B cell (primary cell): ENCODE data around the gene HMGXB3. TPM values are rescaled to one million over a fixed set of nuclear protein-coding genes. Genes with fewer than 3 reads are reported as not detected.

ENCODE experiments used
- ATAC-seq: fragments of 200-7000 bp; cut with Tn5 transposase; one replicate; pipeline ENCODE4 v1.10.0; 2021; ENCODE audit warnings: low read depth, mild to moderate bottlenecking, moderate number of reproducible peaks, moderate library complexity
- CTCF ChIA-PET: fragments of 350-600 bp; sonication (Branson Sonifier 250); formaldehyde crosslinking; loops from one replicate; lab custom pipeline; 2021; ENCODE audit warnings: antibody characterized with exemption, inconsistent platforms; lab: Charles Lee
- POLR2A ChIA-PET: fragments of 350-600 bp; sonication (Branson Sonifier 250); formaldehyde crosslinking; loops from one replicate; lab custom pipeline; 2021; ENCODE audit warnings: antibody characterized with exemption; lab: Charles Lee
- DNase-seq: peaks from one replicate; pipeline ENCODE4 v3.0.0; 2013
- H2AFZ ChIP-seq: 2 replicates; pipeline ENCODE4 v1.6.1; 2012; ENCODE audit warnings: mild to moderate bottlenecking, low read depth, low read length; ENCODE audit not compliant: insufficient read depth, poor library complexity, severe bottlenecking
- H3K27ac ChIP-seq, 2 donors: 1 replicate in 1 of 2; 2 replicates in 1 of 2; pipeline ENCODE4 v1.5.1; 2012 to 2013; ENCODE audit warnings: low read length in 2 of 2, mild to moderate bottlenecking in 2 of 2, moderate library complexity in 1 of 2
- H3K27me3 ChIP-seq, 4 experiments: fragments of 200-600 bp in 1 of 4; sonication (generic) in 1 of 4; replicated peaks in 1 of 4; 1 replicate in 2 of 4; 2 replicates in 2 of 4; pipeline versions ENCODE4 v1.6.1 to v1.7.0; 2013 to 2016; ENCODE audit warnings: low read length in 3 of 4, mild to moderate bottlenecking in 2 of 4, mixed read lengths in 1 of 4, moderate library complexity in 1 of 4; ENCODE audit not compliant: insufficient read depth in 4 of 4, control insufficient read depth in 3 of 4; ENCODE audit errors: control extremely low read depth in 1 of 4
- H3K36me3 ChIP-seq, 2 experiments: replicated peaks in 1 of 2; 1 replicate in 1 of 2; 2 replicates in 1 of 2; pipeline versions ENCODE4 v1.6.1 to v1.7.1; 2013; ENCODE audit warnings: low read length in 1 of 2; ENCODE audit not compliant: insufficient read depth in 2 of 2, control insufficient read depth in 1 of 2; ENCODE audit errors: control extremely low read depth in 1 of 2, extremely low read depth in 1 of 2
- H3K4me1 ChIP-seq, 2 donors: fragments of 200-600 bp in 1 of 2; sonication (generic) in 1 of 2; 1 replicate in 1 of 2; 2 replicates in 1 of 2; pipeline versions ENCODE4 v1.5.1 to v1.6.1; 2013 to 2017; ENCODE audit warnings: low read length in 2 of 2; ENCODE audit not compliant: control insufficient read depth in 2 of 2, insufficient read depth in 2 of 2
- H3K4me2 ChIP-seq: replicated peaks from 2 replicates; pipeline ENCODE3; 2012; ENCODE audit warnings: mild to moderate bottlenecking, low read depth, low read length; ENCODE audit not compliant: poor library complexity, severe bottlenecking
- H3K4me3 ChIP-seq, 5 experiments: fragments of 200-600 bp in 1 of 5; sonication (generic) in 1 of 5; 1 replicate in 3 of 5; 2 replicates in 2 of 5; pipeline versions ENCODE4 v1.5.1 to v1.7.0; 2011 to 2016; ENCODE audit warnings: low read length in 4 of 5, mild to moderate bottlenecking in 4 of 5, low read depth in 2 of 5, control low read depth in 1 of 5, moderate library complexity in 1 of 5; ENCODE audit not compliant: insufficient read depth in 1 of 5; ENCODE audit errors: control extremely low read depth in 1 of 5, extremely low read depth in 1 of 5
- H3K79me2 ChIP-seq: fragments of 200-600 bp; sonication (generic); one replicate; pipeline ENCODE4 v1.6.0; 2016; ENCODE audit warnings: low read length; ENCODE audit not compliant: control insufficient read depth, insufficient read depth
- H3K9ac ChIP-seq: fragments of 200-600 bp; sonication (generic); 2 replicates; pipeline ENCODE4 v1.6.1; 2017; ENCODE audit warnings: mild to moderate bottlenecking, low read length, moderate library complexity
- H3K9me3 ChIP-seq, 3 donors: one replicate each; pipeline versions ENCODE4 v1.6.1 to v1.7.1; 2013; ENCODE audit warnings: low read length in 2 of 3; ENCODE audit not compliant: control insufficient read depth in 2 of 3, insufficient read depth in 1 of 3; ENCODE audit errors: control extremely low read depth in 1 of 3
- H4K20me1 ChIP-seq: 2 replicates; pipeline ENCODE4 v1.6.0; 2012; ENCODE audit warnings: mild to moderate bottlenecking, low read length; ENCODE audit not compliant: insufficient read depth, control insufficient read depth, poor library complexity, severe bottlenecking
- H3K27ac Mint-ChIP-seq: one replicate; pipeline ENCODE4 v1.8.0; 2021; ENCODE audit warnings: mixed read lengths
- H3K27me3 Mint-ChIP-seq: one replicate; pipeline ENCODE4 v1.8.0; 2021; ENCODE audit warnings: mixed read lengths
- H3K4me1 Mint-ChIP-seq: one replicate; pipeline ENCODE4 v1.8.0; 2021; ENCODE audit warnings: mixed read lengths
- H3K4me3 Mint-ChIP-seq: one replicate; pipeline ENCODE4 v1.8.0; 2021; ENCODE audit warnings: mixed read lengths
- H3K9me3 Mint-ChIP-seq: one replicate; pipeline ENCODE4 v1.8.0; 2022; ENCODE audit warnings: mixed read lengths; ENCODE audit not compliant: insufficient read depth
- CTCF ChIP-seq: fragments of 200-600 bp; IDR thresholded peaks from one replicate; pipeline ENCODE4 v1.8.0; 2022; ENCODE audit warnings: antibody characterized with exemption, mild to moderate bottlenecking
- EZH2 ChIP-seq: IDR thresholded peaks from 2 replicates; pipeline ENCODE4 v1.6.1; 2012; ENCODE audit warnings: borderline replicate concordance, low read depth, mild to moderate bottlenecking, moderate library complexity, low read length; ENCODE audit not compliant: insufficient read depth, poor library complexity, severe bottlenecking
- WGBS: methylation state at CpG from one replicate; pipeline ENCODE4 v1.1.5; 2013; ENCODE audit warnings: missing lambda C conversion rate; ENCODE audit not compliant: insufficient coverage; 5-methylcytosine and 5-hydroxymethylcytosine counted together
- intact Hi-C: fragments of 100-400 bp; cut with micrococcal nuclease; formaldehyde crosslinking; loops from one replicate; pipeline ENCODE4 v1.10.0; 2022
- polyA plus RNA-seq: library from polyadenylated mRNA; depleted of rRNA; stranded (reverse); fragments of >200 nt; gene quantifications from 2 replicates; pipeline ENCODE4 v1.2.3, GENCODE V29; 2012
- total RNA-seq, 2 donors: library from RNA; stranded (reverse); fragments of 120-200 nt in 1 of 2; gene quantifications; 1 replicate in 1 of 2; 2 replicates in 1 of 2; pipeline versions ENCODE4 v1.2.3 to v1.2.4, GENCODE V29; 2013 to 2022

HMGXB3 gene
- total and polyA plus RNA-seq, 2 donors (not counting 1 experiment from before 2014, with no cell fraction given): 28.5 to 35.7 TPM

- Histone ChIP-seq H3K4me2 (peak within 1 kb of the TSS; percentile 83), H3K9me3 (no peaks in the 10 kb centered on the region), H3K79me2 (peaks cover 11% of the 10 kb centered on the region), H4K20me1 (no peaks in the 10 kb centered on the region), H3K4me3 (peak within 1 kb of the TSS; percentile 54 to 85 (median 79)), H3K27ac (peak within 1 kb of the TSS; percentile 74 to 81), H2AFZ (peak within 1 kb of the TSS; percentile 92), H3K27me3 (no peaks in the 10 kb centered on the region), H3K36me3 (no peaks in the 10 kb centered on the region), H3K9ac (peak within 1 kb of the TSS; percentile 79), H3K4me1 (peaks cover 20% of the 10 kb centered on the region in 2 donors)
- no peak for TF ChIP-seq CTCF
- no peak for TF ChIP-seq EZH2
- Mint-ChIP-seq H3K9me3 (no peaks in the 10 kb centered on the region), H3K27ac (peak within 1 kb of the TSS; percentile 96), H3K4me3 (peak within 1 kb of the TSS; percentile 93), H3K27me3 (no peaks in the 10 kb centered on the region), H3K4me1 (peaks cover 29% of the 10 kb centered on the region)
- POLR2A ChIA-PET: interaction anchor here (1.3 to 2.3 kb wide), 2 partner anchors 39 to 40 kb away, joined by 3 to 9 read pairs; partner anchors contain the start of genes HMGXB3 and TIGD6
- intact Hi-C loops: loop anchor here (1.0 to 10.0 kb wide), 4 partner anchors 40 to 1294 kb away; partner anchors contain the start of genes CD74, CSNK1A1, GM2A and HMGXB3
- WGBS: under 1% methylated on average over 83 of the region's 84 CpGs
- CTCF ChIA-PET: interaction anchor here (0.8 to 2.0 kb wide), 14 partner anchors 12 to 342 kb away, joined by 3 to 9 read pairs (median 4); no protein-coding TSS in a partner anchor
- DNase-seq: peak; percentile 95
- ATAC-seq: peak; percentile 97
Measured at GRCh38 chr5:149960272-149961185, 40.0 kb upstream of the HMGXB3 start, which contains the start of gene SLC26A2. Gene SLC26A2, plus strand, starts transcription at chr5:149960758. Its CDS starts 16,895 bp downstream, at chr5:149977653.
